ENCODE results near the gene PARN. TPM values are rescaled to one million over a fixed set of nuclear protein-coding genes. Genes with fewer than 3 reads are reported as not detected.

The PARN gene
- total and polyA plus RNA-seq, 9 of the 15 experiments (the other 6 are each of a cell fraction or from before 2014, with no cell fraction given): 9.6 to 51.3 (median 40.4) TPM

- TF ChIP-seq CREBBP (IDR thresholded peaks at IDR 0.05; ENCODE audit: low read depth, low read length): no peak
- TF ChIP-seq CSDE1 (IDR thresholded peaks at IDR 0.05): no peak
- no peak for TF ChIP-seq BCL6 (CRISPR knock-in tag; IDR thresholded peaks at IDR 0.05)
- no peak for TF ChIP-seq NR0B1 (IDR thresholded peaks at IDR 0.05; ENCODE audit: partially characterized antibody)
- TF ChIP-seq ZBTB17 (CRISPR knock-in tag; IDR thresholded peaks at IDR 0.05): no peak
- TF ChIP-seq ZNF644 (tag; IDR thresholded peaks at IDR 0.05; ENCODE audit: low read depth): no peak
- TF ChIP-seq STAT6 (CRISPR knock-in tag; IDR thresholded peaks at IDR 0.05): no peak
- no peak for TF ChIP-seq MTA2 (IDR thresholded peaks at IDR 0.05; ENCODE audit: low read depth)
- TF ChIP-seq ETS1 (conservative IDR thresholded peaks at IDR 0.05; ENCODE audit: control insufficient read depth, low read depth, low read length): no peak
- no peak for TF ChIP-seq TAF9B (IDR thresholded peaks at IDR 0.05; ENCODE audit: partially characterized antibody)
- no peak for TF ChIP-seq TAF7 (tag; IDR thresholded peaks at IDR 0.05)
- TF ChIP-seq ZFP36 (IDR thresholded peaks at IDR 0.05; ENCODE audit: low read depth, low read length, partially characterized antibody): peak; percentile 88
- no peak for TF ChIP-seq RREB1 (CRISPR knock-in tag; IDR thresholded peaks at IDR 0.05)
- no peak for TF ChIP-seq ZBTB7A (IDR thresholded peaks at IDR 0.05; ENCODE audit: borderline replicate concordance, control insufficient read depth, low read depth, low read length)
- no peak for TF ChIP-seq ATF7 (IDR thresholded peaks at IDR 0.05)
- no peak for TF ChIP-seq TFE3 (CRISPR knock-in tag; IDR thresholded peaks at IDR 0.05)
These were observed 235.2 kb downstream of the PARN start (continued) for GRCh38 chr16:14394834-14395233.

Data from K562 (cell line).